ENCODE measurements around the gene ARL4D.

Gene ARL4D

DNA sequence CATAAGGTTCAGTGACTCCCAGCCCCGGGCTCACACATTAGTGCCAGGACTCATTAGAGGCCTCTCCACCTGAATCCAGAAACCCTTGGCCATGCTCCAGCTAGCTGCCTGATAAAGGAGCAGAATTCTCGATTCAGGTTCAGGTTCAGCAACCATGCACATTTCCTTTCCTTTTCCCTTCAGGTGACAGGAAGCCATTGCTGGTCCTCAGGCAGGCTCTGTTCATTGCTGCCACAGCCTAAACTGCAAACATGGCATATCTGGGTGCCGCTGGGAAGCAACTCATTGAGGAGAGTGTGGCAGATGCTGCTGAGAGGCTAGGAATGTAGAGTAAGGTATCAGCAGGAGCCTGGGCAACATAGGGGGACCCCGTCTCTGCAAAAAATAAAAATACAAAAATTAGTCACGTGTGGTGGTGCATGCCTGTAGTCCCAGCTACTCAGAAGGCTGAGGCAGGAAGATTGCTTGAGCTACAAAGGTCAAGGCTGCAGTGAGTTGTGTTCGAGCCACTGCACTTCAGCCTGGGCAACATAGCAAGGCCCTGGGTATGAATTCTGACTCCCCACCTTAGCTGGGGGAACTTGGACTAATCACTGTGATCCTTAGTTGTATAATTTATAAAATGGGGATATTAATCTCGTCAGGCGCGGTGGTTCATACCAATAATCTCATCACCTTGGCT, 28.7 kb downstream of the ARL4D start:
- no peak for DNase-seq (ENCODE audit: low read depth in 2 of 2)

DNA sequence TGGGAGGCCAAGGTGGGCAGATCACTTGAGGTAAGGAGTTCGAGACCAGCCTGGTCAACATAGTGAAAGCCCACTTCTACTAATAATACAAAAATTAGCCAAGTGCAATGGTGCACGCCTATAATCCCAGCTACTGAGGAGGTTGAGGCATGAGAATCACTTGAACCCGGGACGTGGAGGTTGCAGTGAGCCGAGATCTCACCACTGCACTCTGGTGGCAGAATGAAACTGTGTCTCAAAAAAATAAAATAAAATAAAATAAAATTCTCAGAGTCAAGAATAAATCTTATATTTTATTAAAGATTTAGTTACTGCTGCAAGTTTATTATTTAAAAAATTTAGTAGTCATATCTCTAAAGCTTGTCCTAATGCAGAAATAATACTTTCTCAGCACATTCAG, 29.7 kb downstream of the ARL4D start:
- DNase-seq (ENCODE audit: low read depth in 2 of 2): no peak

DNA sequence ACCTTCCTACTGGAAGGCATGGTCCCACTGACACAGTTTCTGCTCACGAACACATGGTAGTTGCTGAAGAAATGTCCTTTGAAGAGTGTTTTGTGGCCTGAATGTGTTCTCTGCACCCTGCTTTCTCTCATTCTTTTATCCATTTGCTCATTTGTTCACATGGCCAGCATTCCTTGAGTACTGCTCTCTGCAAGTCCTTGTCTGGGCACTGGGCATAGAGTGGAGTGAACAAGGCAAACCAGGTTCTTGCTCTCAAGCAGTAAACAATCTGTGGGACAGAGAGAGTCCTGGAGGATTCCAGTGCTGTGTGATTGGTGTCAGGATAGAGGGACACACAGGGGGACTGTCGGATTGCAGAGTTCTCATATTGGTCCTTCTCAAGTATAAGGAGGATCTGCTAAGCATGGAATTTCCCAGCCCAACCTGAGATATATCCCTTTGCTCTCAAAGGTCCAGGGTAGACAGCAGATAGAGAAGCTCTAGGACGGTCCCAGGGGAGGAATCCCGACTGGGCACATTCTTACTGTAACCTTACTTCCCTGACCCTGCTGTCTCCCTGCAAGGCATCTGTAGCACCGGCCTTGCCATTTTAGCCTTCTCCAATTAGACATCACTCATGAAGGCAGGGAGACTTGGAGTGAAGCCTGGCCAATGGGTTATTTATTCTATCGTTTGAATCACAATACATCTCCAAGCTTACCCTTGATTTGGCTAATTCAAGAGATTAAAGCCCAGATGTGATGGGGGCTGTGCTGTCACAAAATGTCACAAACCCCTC, 32.3 kb downstream of the ARL4D start:
- no peak for DNase-seq (ENCODE audit: low read depth in 2 of 2)

DNA sequence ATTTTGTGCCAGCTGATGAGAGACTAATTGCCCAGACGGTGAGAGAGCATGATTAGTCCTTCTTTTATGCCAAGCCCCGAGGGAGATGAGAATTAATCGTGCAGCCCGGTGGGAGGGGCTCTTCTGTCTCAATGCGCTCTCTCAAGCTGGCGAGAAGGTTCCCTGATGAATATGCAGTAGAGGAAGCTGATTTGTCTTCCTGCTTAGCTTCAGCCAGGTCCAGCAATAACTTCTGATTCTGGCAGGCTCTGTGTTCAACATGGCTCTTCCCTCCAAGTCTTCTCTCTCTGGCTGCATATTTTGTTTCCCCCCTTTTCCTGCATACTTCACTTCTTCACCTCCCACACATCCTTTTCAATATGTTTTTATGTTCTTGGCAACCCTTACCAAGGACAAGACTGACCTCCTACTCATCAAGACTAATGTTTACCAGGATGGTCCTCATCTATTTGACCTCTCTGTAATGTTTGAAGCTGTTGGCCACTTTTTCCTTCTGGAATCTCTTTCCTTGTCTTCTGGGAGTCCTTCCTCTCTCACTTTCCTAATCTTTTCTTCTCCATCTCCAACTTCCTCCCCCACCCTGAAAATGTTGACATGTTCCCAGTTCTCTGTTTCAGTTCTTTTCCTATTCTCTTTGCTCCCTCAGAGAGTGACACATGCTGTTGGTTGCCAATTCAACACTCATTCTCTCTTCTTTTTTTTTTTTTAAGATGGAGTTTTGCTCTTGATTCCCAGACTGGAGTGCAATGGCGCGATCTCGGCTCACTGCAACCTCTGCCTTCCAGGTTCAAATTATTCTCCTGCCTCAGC, 33.1 kb downstream of the ARL4D start:
- no peak for DNase-seq (ENCODE audit: low read depth in 2 of 2)

DNA sequence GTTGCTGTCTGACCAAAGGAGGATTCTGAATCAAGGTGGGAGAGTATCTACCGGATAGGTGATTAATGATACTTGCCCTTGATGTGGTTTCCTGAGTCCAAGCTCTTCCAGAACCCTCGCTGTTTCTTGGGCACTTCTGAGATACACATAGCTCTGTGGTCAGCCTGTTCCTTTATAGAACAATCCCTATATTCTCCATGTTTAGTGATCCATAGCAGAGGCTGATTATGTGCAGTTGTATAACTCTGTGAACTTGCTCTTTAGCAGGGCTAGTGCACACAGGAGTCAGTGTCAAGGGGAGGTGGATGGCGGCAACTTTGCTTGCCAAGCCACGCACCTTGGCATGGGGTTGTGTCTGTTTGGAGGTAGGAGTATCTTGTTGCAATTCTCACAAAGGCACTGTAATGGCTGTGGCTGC, 36.1 kb downstream of the ARL4D start:
- DNase-seq (ENCODE audit: low read depth in 2 of 2): no peak

DNA sequence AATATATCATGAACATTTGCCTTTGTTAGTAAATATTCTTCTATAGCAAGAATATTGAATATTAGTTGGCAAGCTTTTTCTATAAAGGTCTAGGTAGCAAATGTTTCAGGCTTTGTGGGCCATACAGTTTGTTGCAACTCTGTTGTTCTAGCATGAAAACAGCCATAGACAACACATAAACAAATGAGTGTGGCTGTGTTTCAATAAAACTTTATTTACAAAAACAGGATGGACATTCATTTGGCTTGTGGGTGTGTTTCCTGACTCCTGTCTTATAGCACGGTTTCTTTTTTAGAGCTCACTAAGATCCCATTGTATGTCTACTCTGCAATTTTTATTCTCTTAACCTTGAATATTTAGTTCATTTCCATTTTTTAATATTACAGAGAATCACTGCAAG, 39.0 kb downstream of the ARL4D start:
- DNase-seq (ENCODE audit: low read depth in 2 of 2): no peak

DNA sequence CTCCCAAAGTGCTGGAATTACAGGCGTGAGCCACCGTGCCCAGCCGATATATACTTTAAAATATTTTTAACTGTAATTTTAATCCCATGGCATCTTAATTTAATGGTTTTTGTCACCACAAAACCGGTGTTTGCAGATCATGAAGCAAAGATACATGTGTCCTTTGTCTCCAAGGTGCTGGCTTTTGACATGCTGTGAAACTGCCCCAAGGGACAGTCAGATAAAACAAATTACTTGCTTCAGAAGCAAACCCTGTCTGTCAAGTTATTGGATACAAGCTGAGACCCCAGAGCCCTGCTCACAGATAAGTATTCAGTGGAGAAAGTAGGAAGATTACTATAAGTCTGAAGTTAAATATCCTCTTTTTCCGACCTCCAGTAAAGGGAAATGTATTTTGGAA, 39.8 kb downstream of the ARL4D start:
- DNase-seq (ENCODE audit: low read depth in 2 of 2): no peak

DNA sequence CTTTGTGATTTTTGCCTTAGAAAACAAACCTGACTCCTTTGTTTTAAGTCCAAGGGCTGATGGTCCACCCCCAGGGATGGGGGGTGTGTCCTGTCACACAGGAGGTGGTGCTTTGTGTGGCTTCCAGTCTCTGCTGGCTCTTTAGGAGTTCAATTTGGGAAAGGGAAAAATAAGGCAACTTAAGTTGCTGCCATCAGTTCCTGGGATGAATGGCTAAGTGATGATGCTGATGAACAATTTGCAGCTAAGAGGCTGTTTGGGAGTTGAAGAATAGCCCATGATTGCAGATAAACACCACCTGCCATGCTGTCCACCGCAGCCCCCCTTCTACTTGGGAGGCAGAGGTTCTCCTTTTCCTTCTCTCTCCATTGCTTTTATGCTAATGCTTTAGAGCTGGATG, 40.2 kb downstream of the ARL4D start:
- no peak for DNase-seq (ENCODE audit: low read depth in 2 of 2)

DNA sequence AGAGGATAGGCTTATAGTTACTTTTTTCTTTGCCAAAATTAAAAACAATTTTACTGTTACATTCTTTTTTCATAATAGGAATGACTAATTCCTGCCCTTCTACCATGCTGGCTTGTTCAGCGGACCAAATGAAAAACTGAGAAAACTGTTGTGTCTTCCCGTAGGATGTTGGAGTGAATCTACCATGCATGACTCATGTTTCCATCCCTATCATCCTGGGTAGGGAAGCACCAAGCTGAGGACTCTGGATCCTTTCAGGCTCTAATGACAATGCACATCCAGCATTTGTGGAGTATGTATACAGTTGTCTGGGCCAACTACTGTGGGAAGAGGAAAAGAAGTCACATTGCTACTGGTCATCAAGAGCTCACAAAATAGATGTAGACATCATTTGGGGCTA, 43.9 kb downstream of the ARL4D start:
- DNase-seq (ENCODE audit: low read depth in 2 of 2): no peak

DNA sequence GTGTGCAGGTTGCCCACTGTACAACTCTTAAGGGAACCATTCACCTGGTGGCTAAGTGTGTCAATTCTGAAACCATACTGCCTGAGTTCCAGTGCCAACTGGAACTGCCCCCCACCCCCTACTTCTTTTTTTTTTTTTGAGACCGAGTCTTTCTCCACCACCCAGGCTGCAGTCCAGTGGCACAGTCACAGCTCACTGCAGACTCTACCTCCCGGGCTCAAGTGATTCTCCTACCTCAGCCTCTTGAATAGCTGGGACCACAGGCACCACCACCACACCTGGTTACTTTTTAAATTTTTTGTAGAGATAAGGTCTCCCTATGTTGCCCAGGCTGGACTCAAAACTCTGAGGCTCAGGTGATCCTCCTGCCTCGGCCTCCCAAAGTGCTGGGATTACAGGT, 44.6 kb downstream of the ARL4D start:
- no peak for DNase-seq (ENCODE audit: low read depth in 2 of 2)

DNA sequence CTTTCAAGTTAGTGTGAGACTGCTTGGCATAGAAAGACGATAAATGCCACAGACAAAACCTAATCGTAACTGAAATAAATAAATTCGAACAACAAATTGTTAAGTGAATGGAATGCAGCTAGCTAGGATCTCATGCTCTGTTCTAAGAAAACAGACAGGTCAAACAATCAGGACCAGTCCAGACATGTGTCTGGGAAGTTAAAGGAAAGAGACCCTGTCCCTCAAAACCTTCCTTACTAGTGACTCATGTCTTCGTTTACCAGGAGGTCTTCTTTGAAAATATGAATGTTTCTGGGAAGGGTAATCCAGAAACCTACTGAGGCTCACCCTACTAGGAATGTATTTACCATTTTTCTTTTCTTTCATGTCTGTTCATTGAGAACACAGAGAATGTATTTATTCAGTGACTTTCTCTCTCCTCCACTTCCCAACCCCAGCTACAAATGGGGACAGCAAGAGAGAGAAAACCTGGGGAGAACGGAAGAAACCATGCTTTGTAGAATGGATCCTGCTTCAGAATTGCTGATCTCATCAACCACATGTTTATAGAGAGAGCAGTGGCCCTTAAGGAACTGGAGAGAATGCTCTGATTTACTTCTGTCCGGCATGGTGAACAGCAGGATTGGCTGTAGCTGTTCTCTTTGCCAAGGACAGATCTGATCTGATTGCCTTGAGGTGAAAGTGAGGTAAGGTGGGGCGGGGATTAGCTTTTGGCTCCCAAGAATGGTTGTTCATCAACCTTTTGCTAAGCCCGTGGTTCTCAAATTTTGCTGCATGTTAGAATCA, 45.6 kb downstream of the ARL4D start:
- no peak for DNase-seq (ENCODE audit: low read depth in 2 of 2)

DNA sequence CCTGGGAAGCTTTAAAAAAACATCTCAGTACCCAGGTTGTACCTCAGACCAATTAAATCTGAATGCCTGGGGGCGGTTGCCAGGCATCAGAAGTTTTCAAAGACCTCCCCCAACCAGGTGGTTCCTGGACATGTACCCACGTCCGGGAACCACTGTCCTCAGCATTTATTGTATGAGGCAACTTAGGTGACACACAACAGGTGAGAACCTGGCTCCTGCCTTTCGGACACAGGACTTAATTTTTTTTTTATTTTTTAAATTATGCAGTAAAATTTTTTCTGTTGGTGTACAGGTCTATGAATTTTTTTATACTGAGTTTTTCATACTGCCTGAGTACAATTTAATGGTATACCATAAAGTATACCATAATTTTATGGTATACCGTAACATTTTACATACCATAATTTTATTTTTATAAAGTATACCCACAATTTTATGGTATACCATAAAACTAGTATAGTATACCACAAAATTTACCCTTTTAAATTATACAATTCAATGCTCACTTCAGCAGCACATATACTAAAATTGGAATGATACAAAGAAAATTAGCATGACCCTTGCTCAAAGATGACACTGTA, 46.3 kb downstream of the ARL4D start:
- DNase-seq (ENCODE audit: low read depth in 2 of 2): no peak

DNA sequence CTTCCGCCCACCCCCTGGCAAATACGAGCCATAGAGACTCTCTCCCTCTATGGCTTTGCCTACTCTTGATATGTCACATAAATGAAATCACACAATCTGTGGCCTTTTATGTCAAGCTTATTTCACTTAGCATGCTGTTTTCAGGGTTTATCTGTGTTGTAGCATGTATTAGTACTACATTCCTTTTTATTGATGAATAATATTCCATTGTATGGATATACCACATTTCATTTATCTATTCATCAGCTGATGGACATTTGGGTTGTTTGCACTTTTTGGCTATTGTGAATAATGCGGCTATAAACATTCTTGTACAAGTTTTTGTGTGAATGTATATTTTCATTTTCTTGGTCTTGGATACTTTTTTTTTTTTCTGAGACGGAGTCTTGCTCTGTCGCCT, 48.0 kb downstream of the ARL4D start:
- no peak for DNase-seq (ENCODE audit: low read depth in 2 of 2)

DNA sequence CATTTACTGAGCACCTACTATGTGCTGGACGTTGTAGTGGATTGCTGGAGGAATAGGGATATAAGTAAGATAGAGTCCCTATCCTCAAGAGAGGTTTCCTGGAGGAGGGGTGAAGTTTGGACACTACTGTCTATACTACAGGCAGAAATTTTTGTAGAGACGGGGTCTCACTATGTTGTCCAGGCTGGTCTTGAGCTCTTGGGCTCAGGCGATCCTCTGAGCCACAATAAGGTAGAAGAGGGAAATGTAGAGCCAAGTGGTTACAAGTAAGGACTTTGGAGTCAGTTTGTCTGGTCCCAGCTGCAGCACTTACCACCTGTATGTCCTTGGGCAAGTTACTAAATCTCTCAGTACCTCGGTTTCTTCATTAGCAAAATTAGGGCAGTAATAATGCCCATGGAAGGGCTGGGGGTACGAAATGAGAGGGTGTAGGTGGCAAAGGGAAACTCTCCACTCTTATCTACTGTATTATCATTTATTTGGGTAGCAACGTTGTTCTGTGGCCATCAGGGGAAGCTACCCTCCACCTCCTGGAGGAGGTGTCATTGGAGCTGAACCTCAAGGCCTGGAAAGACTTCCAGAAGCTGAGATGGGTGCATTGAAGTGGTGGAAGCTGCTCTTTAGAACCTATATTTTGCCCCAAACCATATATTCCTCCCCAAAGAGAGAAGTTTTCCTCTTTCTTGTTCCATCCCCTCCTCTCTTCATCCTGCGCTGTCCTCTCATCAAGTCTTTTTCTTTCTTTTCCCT, 50.1 kb downstream of the ARL4D start:
- DNase-seq (ENCODE audit: low read depth in 2 of 2): no peak

DNA sequence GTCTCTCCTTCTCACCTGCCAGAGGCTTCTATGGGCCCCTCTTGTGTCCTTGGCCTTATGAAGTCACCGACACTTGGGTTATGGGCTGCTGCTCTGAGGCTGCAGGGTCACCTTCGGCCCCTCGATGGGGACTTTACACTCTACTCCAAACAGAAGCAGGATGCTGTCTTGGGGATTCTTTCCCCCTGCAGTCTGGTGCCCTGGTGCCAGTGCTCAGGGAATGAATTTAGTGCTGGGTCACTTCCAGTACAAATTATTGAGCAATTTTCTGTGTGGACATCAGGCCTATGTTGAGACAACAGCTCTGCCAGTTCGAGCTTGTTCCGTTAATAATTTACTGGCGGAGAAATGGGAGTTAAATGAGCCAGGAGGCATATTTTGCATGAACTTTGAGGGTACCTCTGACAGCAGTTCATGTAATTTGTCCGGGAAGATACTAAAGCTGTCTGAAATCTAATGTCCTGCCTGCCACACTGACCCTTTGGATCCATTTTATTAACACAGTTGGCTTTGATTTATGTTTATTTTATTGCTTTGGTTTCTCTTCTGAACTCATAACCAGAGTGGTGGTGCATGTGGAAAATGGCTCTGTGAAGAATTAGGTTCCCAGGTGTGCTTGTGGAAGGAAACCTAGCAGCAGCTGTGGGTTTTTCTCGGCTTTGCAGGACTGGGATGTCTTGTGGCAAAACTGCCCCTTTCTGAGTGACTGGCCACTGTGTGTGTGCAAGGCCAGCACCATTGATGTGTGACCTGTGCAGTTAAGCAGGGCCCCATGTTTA, 50.9 kb downstream of the ARL4D start:
- DNase-seq (ENCODE audit: low read depth in 2 of 2): no peak
